ENCODE data around the gene ZNF143. TPM values are rescaled to one million over a fixed set of nuclear protein-coding genes. Genes with fewer than 3 reads are reported as not detected.
"Not testable (repeated sequence)": the region's sequence is repeated elsewhere in the genome, so short reads cannot be mapped to it uniquely, and the experiment has no call there.

The ZNF143 gene
- 23.2 TPM for polyA plus RNA-seq (2012; ENCODE audit: insufficient read depth, insufficient read length, low read depth)

GRCh38 chr11:9460322-9461062 lies at the start of gene ZNF143:
ZNF143 (plus strand) TSS chr11:9461012; CDS start chr11:9471309, 10,297 bp downstream.
- Histone ChIP-seq H3K27me3 (no peaks in the 10 kb centered on the region), H3K9me3 (no peaks in the 10 kb centered on the region), H3K36me3 (no peaks in the 10 kb centered on the region), H3K4me1 (no peaks in the 10 kb centered on the region), H3K4me3 (ENCODE audit: low read depth, low read length) (peak within 1 kb of the TSS; percentile 96)
- peak; percentile 96 for DNase-seq
- no peak for TF ChIP-seq CTCF (IDR thresholded peaks at IDR 0.05; ENCODE audit: low read depth, low read length)

- no peak for TF ChIP-seq CTCF (IDR thresholded peaks at IDR 0.05; ENCODE audit: low read depth, low read length)
- Histone ChIP-seq H3K9me3 (no peaks in the 10 kb centered on the region), H3K36me3 (peaks cover 60% of the 10 kb centered on the region), H3K4me1 (no peaks in the 10 kb centered on the region), H3K4me3 (ENCODE audit: low read depth, low read length) (no peak overlapping the region), H3K27me3 (no peaks in the 10 kb centered on the region)
- DNase-seq = no peak
These were observed 32.1 kb upstream of the ZNF143 start for GRCh38 chr11:9428706-9429105.

GRCh38 chr11:9438611-9439010 lies 22.2 kb upstream of the ZNF143 start:
- no peak for TF ChIP-seq CTCF (IDR thresholded peaks at IDR 0.05; ENCODE audit: low read depth, low read length)
- no peaks in the 10 kb centered on the region for H3K9me3 ChIP-seq
- H3K4me1 ChIP-seq = no peaks in the 10 kb centered on the region
- H3K36me3 ChIP-seq = peaks cover 62% of the 10 kb centered on the region
- H3K4me3 ChIP-seq (ENCODE audit: low read depth, low read length) = no peak overlapping the region
- no peak for DNase-seq
- H3K27me3 ChIP-seq = no peaks in the 10 kb centered on the region

GRCh38 chr11:9446230-9446629 lies 14.6 kb upstream of the ZNF143 start:
- no peak for DNase-seq
- H3K4me3 ChIP-seq (ENCODE audit: low read depth, low read length) = no peak overlapping the region
- no peak for TF ChIP-seq CTCF (IDR thresholded peaks at IDR 0.05; ENCODE audit: low read depth, low read length)
- H3K36me3 ChIP-seq = peaks cover 17% of the 10 kb centered on the region
- H3K9me3 ChIP-seq = no peaks in the 10 kb centered on the region
- H3K27me3 ChIP-seq = no peaks in the 10 kb centered on the region
- H3K4me1 ChIP-seq = no peaks in the 10 kb centered on the region

GRCh38 chr11:9448576-9449352 lies 12.0 kb upstream of the ZNF143 start:
- no peak for DNase-seq
- Histone ChIP-seq H3K27me3 (no peaks in the 10 kb centered on the region), H3K4me3 (ENCODE audit: low read depth, low read length) (no peak overlapping the region), H3K4me1 (no peaks in the 10 kb centered on the region), H3K36me3 (no peaks in the 10 kb centered on the region; the same call in 1 of the 2 replicates), H3K9me3 (no peaks in the 10 kb centered on the region)
- no peak for TF ChIP-seq CTCF (IDR thresholded peaks at IDR 0.05; ENCODE audit: low read depth, low read length)

- not testable (repeated sequence) for H3K4me1 ChIP-seq; DNase-seq; H3K27me3 ChIP-seq; H3K9me3 ChIP-seq; H3K36me3 ChIP-seq; H3K4me3 ChIP-seq (ENCODE audit: low read depth, low read length)
These were observed 8.8 kb upstream of the ZNF143 start for GRCh38 chr11:9452023-9452422.
